DND-41 (cell line): ENCODE results near the gene SMARCD1.

Experiments
- EZH2 ChIP-seq: IDR thresholded peaks from 3 replicates; pipeline ENCODE4 v1.6.1; 2012; ENCODE audit warnings: borderline replicate concordance, low read depth, mild to moderate bottlenecking, moderate library complexity, low read length, inconsistent platforms; ENCODE audit not compliant: severe bottlenecking
- TF ChIP-seq, protein P1 (sequence below): IDR thresholded peaks from 2 replicates; pipeline ENCODE4 v1.5.1; 2012; ENCODE audit warnings: borderline replicate concordance, low read length, moderate library complexity, mild to moderate bottlenecking; ENCODE audit not compliant: poor library complexity, severe bottlenecking; ENCODE audit errors: extremely low read depth

DNA sequence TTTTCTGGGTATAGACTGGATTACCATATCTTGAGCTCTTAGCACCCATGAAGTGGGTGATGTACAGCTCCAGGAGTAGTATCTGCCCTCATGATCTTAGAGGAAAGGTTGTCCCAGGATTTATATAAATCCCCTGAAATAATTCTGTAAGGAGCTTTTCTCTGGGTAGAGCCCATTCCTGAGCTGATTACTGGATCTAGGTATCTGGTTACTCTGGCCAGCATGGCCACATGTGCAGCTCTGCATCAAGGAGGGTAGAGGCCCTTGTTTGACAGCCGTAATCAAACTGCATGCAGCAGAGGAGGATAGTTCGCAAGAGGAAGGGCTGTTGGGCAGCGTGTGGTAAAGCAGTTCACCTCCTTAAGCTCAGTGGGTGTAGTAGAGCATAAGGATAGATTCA is 35.4 kb downstream of the SMARCD1 start:
- TF ChIP-seq, protein P1, sequence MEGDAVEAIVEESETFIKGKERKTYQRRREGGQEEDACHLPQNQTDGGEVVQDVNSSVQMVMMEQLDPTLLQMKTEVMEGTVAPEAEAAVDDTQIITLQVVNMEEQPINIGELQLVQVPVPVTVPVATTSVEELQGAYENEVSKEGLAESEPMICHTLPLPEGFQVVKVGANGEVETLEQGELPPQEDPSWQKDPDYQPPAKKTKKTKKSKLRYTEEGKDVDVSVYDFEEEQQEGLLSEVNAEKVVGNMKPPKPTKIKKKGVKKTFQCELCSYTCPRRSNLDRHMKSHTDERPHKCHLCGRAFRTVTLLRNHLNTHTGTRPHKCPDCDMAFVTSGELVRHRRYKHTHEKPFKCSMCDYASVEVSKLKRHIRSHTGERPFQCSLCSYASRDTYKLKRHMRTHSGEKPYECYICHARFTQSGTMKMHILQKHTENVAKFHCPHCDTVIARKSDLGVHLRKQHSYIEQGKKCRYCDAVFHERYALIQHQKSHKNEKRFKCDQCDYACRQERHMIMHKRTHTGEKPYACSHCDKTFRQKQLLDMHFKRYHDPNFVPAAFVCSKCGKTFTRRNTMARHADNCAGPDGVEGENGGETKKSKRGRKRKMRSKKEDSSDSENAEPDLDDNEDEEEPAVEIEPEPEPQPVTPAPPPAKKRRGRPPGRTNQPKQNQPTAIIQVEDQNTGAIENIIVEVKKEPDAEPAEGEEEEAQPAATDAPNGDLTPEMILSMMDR = no peak
- TF ChIP-seq EZH2 = no peak
